Activated CD4-positive, alpha-beta memory T cell treated with anti-CD3 and anti-CD28 coated beads, Interleukin-2, amount 10 ng/mL, durations not matched to agents 7 days and 5 days (primary cell): ENCODE measurements around the gene ADGRV1. TPM values are rescaled to one million over a fixed set of nuclear protein-coding genes. Genes with fewer than 3 reads are reported as not detected.
"Not testable (repeated sequence)": the region's sequence is repeated elsewhere in the genome, so short reads cannot be mapped to it uniquely, and the experiment has no call there.

Experiments used
- CTCF ChIA-PET: fragments of 350-600 bp; sonication (Branson Sonifier 250); formaldehyde crosslinking; loops from one replicate; lab custom pipeline; 2021; ENCODE audit warnings: antibody characterized with exemption, inconsistent platforms; lab: Charles Lee
- POLR2A ChIA-PET: fragments of 350-600 bp; sonication (Branson Sonifier 250); formaldehyde crosslinking; loops from one replicate; lab custom pipeline; 2021; ENCODE audit warnings: antibody characterized with exemption; lab: Charles Lee
- DNase-seq: peaks from one replicate; pipeline ENCODE4 v3.0.0-alpha.2; 2020
- H3K27ac Mint-ChIP-seq: one replicate; pipeline ENCODE4 v1.8.0; 2021; ENCODE audit warnings: mild to moderate bottlenecking, mixed read lengths
- H3K27me3 Mint-ChIP-seq: one replicate; pipeline ENCODE4 v1.8.0; 2021; ENCODE audit warnings: mixed read lengths
- H3K36me3 Mint-ChIP-seq: one replicate; pipeline ENCODE4 v1.8.0; 2021; ENCODE audit warnings: low read depth, mixed read lengths
- H3K4me1 Mint-ChIP-seq: one replicate; pipeline ENCODE4 v1.8.0; 2021; ENCODE audit warnings: mixed read lengths
- H3K4me3 Mint-ChIP-seq: one replicate; pipeline ENCODE4 v1.8.0; 2021; ENCODE audit warnings: mild to moderate bottlenecking, mixed read lengths
- H3K9me3 Mint-ChIP-seq: one replicate; pipeline ENCODE4 v1.8.0; 2021; ENCODE audit warnings: mixed read lengths
- total RNA-seq, 2 experiments: library from RNA; stranded (reverse); gene quantifications; one replicate each; pipeline ENCODE4 v1.2.3, GENCODE V29; 2021

The ADGRV1 gene
- total RNA-seq, 2 experiments from 2014 or later: not detected

DNA sequence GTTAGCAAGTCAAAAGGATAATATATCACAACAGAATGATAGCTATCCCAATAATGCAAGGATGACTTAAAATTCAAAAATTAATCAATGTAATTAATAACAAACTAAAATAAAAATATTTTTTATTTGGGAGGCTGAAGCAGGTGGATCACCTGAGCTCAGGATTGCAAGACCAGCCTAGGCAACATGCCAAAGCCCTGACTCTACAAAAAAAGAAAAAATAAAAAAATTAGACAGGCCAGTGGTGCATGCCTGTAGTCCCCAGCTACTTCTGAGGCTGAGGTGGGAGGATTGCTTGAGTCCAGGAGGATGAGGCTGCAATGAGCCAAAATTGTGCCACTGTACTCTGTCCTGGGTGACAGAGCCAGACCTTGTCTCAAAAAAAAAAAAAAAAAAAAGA lies 399.3 kb downstream of the ADGRV1 start:
- Mint-ChIP-seq H3K9me3 (no peaks in the 10 kb centered on the region), H3K4me3 (no peak overlapping the region), H3K27me3 (peaks cover 8% of the 10 kb centered on the region), H3K27ac (no peak overlapping the region), H3K36me3 (no peaks in the 10 kb centered on the region), H3K4me1 (no peaks in the 10 kb centered on the region)
- DNase-seq: no peak
- POLR2A ChIA-PET: no interaction called here
- CTCF ChIA-PET: no interaction called here

DNA sequence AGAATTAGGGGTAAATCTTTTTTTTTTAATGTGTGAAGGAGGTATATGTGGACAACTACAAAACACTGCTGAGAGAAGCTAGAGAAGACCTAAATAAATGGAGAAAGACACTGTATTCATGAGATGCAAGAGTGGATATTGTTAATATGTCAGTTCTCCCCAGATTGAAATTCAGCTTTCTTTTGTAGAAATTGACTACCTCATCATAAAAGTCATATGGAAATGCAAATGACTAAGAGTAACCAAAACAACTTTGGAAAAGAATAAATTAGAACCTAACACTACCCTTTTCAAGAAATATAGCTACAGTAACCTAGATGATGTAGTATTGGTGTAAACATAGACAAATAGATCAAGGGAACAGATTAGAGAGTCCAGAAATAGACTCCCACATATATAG lies 400.7 kb downstream of the ADGRV1 start:
- ChIA-PET POLR2A (no interaction called here), CTCF (interaction anchor here (0.6 to 1.4 kb wide), 2 partner anchors 27 to 79 kb away, joined by 3 read pairs; no protein-coding TSS in a partner anchor)
- H3K27me3 Mint-ChIP-seq: peaks cover 6% of the 10 kb centered on the region
- no peak overlapping the region for H3K4me3 Mint-ChIP-seq
- no peak for DNase-seq
- H3K27ac Mint-ChIP-seq: no peak overlapping the region
- H3K4me1 Mint-ChIP-seq: no peaks in the 10 kb centered on the region
- no peaks in the 10 kb centered on the region for H3K9me3 Mint-ChIP-seq
- H3K36me3 Mint-ChIP-seq: no peaks in the 10 kb centered on the region

DNA sequence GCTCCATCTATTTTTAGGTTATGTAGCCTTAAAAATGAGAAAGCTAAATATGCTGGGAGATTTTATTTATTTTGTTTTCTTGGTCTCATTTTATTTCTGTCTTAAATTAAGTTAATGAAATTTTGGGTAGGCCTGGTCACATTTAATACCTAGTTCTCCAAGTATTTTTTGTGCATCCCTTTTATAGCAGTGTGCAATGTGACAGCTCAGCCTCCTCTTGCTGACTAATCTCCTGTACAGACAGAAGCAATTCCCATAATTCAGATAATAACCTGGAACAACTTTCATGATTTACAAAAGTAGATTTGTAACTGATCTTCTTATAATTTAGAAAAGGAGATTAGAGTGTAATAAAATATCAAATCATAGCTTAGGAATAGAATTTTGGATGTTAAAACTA lies 403.9 kb downstream of the ADGRV1 start:
- Mint-ChIP-seq H3K27me3 (peaks cover 10% of the 10 kb centered on the region), H3K9me3 (no peaks in the 10 kb centered on the region), H3K36me3 (no peaks in the 10 kb centered on the region), H3K4me1 (no peaks in the 10 kb centered on the region), H3K27ac (no peak overlapping the region), H3K4me3 (no peak overlapping the region)
- POLR2A ChIA-PET: no interaction called here
- CTCF ChIA-PET: no interaction called here
- no peak for DNase-seq

DNA sequence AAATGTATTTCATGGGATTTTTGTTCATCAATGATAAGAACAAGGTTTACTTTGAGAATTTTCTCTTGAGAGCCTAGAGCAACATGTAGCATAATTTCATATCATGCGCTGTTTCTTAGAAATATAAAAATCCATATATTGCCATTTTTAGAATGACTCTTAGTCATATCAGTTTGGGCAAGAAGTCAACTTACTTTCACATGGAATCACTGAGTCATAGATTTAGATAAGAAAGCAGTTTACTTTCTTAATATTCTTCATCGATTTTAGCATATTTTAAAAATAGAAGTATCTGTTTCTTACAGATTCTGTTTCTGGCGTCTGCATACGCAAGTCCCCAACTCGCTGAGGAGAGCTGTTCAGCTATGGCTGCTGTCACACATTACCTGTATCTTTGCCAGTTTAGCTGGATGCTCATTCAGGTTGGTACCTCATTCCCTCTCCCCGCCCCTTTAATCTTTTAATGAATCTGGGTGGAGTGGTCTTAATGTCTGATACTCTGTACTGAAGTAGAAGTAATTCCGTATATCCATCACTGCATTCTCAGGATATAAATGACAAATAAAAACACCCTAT lies 406.6 kb downstream of the ADGRV1 start:
- ChIA-PET POLR2A (no interaction called here), CTCF (no interaction called here)
- Mint-ChIP-seq H3K27ac (no peak overlapping the region), H3K9me3 (no peaks in the 10 kb centered on the region), H3K4me1 (no peaks in the 10 kb centered on the region), H3K27me3 (peaks cover 11% of the 10 kb centered on the region), H3K36me3 (no peaks in the 10 kb centered on the region), H3K4me3 (no peak overlapping the region)
- DNase-seq: no peak

DNA sequence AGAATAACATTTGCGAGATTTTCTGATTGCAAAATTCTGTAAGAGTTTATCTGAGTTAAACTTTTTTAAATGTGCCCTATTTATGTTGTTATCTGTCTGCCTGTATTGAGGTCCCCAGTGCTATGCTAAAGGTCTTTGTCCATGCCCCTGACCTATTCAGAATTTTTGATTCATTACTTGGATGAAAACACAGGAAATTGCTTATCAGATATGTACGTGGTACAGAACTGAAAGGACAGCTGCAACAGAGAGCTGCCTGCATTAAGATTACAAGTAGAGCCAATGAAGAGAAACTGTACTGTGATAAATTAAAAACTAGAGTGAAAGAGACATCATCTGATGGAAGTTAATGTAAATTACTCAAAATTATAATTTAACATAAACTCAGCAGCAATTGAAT lies 408.8 kb downstream of the ADGRV1 start:
- POLR2A ChIA-PET: no interaction called here
- no peak overlapping the region for H3K4me3 Mint-ChIP-seq
- no peaks in the 10 kb centered on the region for H3K9me3 Mint-ChIP-seq
- H3K27me3 Mint-ChIP-seq: peaks cover 7% of the 10 kb centered on the region
- no peaks in the 10 kb centered on the region for H3K36me3 Mint-ChIP-seq
- DNase-seq: no peak
- CTCF ChIA-PET: no interaction called here
- H3K4me1 Mint-ChIP-seq: no peaks in the 10 kb centered on the region
- H3K27ac Mint-ChIP-seq: no peak overlapping the region

DNA sequence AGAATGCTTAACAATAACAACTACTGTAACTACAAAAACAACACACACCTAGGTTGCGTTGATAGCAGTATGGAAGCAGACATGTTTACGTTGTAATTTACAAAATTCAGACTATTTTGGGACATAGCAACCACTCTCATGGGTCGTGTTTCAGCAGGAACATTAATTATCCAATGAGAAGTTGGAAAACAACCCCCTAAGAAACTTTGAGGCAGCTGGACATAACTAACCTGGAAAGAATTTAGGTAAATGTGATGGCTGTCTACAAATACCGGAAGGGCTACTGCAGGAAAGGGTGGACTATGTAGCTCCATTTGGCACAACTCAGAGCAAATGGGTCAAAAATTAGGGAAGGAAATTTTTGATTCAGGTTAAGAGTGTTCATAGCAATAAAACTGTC lies 409.3 kb downstream of the ADGRV1 start:
- ChIA-PET CTCF (no interaction called here), POLR2A (no interaction called here)
- Mint-ChIP-seq H3K27me3 (peaks cover 7% of the 10 kb centered on the region), H3K27ac (no peak overlapping the region), H3K36me3 (no peaks in the 10 kb centered on the region), H3K9me3 (no peaks in the 10 kb centered on the region), H3K4me3 (no peak overlapping the region), H3K4me1 (no peaks in the 10 kb centered on the region)
- DNase-seq: no peak

DNA sequence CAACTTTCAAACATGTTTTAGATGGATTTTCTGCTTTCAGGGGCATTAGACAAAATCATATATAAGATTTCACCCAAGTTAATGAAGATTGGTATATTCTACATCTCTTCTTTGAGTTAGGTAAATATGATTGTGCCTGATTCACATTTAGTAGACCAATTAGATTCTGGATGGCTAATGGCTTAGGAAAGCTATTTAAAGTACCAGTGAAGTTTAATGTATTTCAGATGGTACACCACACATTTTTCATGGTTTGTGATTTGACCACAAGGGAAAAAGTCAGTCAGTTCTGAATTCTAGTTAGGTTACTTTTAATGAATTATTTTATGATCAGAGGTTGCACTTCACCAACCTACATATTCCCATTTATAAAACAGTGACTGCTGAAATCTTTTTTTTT lies 409.7 kb downstream of the ADGRV1 start:
- no peaks in the 10 kb centered on the region for H3K36me3 Mint-ChIP-seq
- no peak for DNase-seq
- no peaks in the 10 kb centered on the region for H3K4me1 Mint-ChIP-seq
- H3K27me3 Mint-ChIP-seq: peaks cover 7% of the 10 kb centered on the region
- CTCF ChIA-PET: no interaction called here
- POLR2A ChIA-PET: no interaction called here
- no peak overlapping the region for H3K27ac Mint-ChIP-seq
- no peak overlapping the region for H3K4me3 Mint-ChIP-seq
- H3K9me3 Mint-ChIP-seq: no peaks in the 10 kb centered on the region

DNA sequence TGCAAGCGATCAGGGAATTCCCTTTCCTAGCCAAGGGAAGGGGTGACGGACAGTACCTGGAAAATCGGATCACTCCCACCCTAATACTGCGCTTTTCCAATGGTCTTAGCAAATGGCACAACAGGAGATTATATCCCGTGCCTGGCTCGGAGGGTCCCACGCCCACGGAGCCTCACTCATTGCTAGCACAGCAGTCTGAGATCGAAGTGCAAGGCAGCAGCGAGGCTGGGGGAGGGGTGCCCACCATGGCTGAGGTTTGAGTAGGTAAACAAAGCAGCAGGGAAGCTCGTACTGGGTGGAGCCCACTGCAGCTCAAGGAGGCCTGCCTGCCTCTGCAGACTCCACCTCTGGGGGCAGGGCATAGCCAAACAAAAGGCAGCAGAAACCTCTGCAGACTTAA lies 411.3 kb downstream of the ADGRV1 start:
- H3K27me3 Mint-ChIP-seq, DNase-seq, CTCF ChIA-PET: not testable (repeated sequence)

DNA sequence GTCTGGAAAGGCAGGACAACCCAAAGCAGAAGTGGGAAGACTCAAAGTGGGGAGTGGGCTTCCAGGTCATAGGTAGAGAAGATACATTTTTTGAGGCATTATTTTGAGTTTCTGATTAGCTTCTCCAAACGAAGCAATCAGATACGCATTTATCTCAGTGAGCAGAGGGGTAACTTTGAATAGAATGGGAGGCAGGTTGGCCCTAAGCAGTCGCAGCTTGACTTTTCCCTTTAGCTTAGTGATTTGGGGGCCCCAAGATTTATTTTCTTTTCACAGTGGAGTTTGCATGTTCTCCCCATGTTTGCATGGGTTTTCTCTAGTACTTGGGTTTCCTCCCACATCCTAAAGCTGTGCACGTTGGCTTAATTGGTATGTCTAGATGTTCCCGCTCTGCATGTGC lies 422.6 kb downstream of the ADGRV1 start:
- Mint-ChIP-seq H3K4me1 (no peaks in the 10 kb centered on the region), H3K4me3 (no peak overlapping the region), H3K36me3 (no peaks in the 10 kb centered on the region), H3K27ac (no peak overlapping the region), H3K9me3 (no peaks in the 10 kb centered on the region), H3K27me3 (no peaks in the 10 kb centered on the region)
- ChIA-PET CTCF (no interaction called here), POLR2A (no interaction called here)
- no peak for DNase-seq

More for the DNA sequence above, 411.3 kb downstream of the ADGRV1 start:
- H3K4me3 Mint-ChIP-seq, H3K27ac Mint-ChIP-seq, POLR2A ChIA-PET, H3K36me3 Mint-ChIP-seq, H3K4me1 Mint-ChIP-seq, H3K9me3 Mint-ChIP-seq: not testable (repeated sequence)

DNA sequence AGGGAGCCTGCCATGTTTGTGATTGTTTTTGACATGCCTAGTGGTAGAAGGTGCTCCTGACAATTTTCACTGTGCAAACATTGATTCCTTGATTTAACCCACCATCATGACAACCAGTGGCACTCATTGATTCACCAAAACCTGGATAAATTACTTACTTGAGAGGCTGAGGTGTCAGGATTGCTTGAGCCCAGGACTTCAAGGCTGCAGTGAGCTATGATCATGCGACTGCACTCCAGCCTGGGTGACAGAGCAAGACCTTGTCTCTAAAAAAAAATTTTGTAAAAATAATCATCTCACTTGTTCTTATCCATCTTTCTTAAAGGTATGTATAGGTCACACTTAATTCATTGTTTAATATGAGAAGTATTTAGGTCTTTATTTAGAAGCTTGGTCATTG lies 423.2 kb downstream of the ADGRV1 start:
- ChIA-PET POLR2A (no interaction called here), CTCF (no interaction called here)
- Mint-ChIP-seq H3K27me3 (no peaks in the 10 kb centered on the region), H3K27ac (no peak overlapping the region), H3K4me3 (no peak overlapping the region), H3K36me3 (no peaks in the 10 kb centered on the region), H3K9me3 (no peaks in the 10 kb centered on the region), H3K4me1 (no peaks in the 10 kb centered on the region)
- no peak for DNase-seq

DNA sequence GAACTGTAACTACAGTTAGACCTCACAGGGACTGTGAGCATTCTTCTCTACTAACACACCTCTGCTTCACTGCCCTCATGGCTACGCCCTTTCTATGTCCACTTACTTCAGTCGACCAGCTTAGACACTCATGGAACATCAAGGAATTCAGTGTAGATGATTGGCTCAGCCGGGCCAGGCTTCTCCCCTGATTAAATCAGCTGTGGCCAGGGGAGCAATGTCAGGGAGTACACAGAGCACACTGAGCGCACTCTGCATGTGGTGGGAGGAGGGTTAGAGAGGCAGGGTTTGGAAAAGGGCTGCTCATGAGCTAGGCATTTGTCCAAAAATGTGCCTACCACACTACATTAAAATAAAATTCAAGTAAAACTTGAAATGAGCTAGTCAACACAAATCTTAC lies 424.0 kb downstream of the ADGRV1 start:
- ChIA-PET CTCF (no interaction called here), POLR2A (no interaction called here)
- Mint-ChIP-seq H3K9me3 (no peaks in the 10 kb centered on the region), H3K4me3 (no peak overlapping the region), H3K4me1 (no peaks in the 10 kb centered on the region), H3K36me3 (no peaks in the 10 kb centered on the region), H3K27ac (no peak overlapping the region), H3K27me3 (no peaks in the 10 kb centered on the region)
- no peak for DNase-seq

DNA sequence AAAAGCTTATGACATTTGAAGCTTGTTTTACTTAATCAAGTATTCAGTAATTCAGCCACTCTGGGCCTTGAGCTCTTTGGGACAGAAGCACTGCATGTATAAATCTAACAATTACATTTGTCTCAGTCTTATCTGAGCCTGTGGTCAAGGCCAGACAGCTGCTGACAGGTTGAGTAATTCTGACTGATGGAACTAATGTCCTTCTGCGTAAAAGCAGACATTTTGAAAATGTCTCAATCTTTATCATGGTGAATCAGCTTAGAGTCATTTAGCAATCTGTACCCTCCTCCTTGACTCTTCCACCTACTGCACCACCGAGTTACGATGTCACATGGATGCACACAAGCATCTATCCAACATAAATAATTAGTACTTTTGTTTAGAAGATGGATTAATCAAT lies 424.6 kb downstream of the ADGRV1 start:
- no peak for DNase-seq
- ChIA-PET POLR2A (no interaction called here), CTCF (no interaction called here)
- H3K36me3 Mint-ChIP-seq: no peaks in the 10 kb centered on the region
- H3K4me3 Mint-ChIP-seq: no peak overlapping the region
- no peaks in the 10 kb centered on the region for H3K9me3 Mint-ChIP-seq
- no peak overlapping the region for H3K27ac Mint-ChIP-seq
- H3K4me1 Mint-ChIP-seq: no peaks in the 10 kb centered on the region
- H3K27me3 Mint-ChIP-seq: no peaks in the 10 kb centered on the region

DNA sequence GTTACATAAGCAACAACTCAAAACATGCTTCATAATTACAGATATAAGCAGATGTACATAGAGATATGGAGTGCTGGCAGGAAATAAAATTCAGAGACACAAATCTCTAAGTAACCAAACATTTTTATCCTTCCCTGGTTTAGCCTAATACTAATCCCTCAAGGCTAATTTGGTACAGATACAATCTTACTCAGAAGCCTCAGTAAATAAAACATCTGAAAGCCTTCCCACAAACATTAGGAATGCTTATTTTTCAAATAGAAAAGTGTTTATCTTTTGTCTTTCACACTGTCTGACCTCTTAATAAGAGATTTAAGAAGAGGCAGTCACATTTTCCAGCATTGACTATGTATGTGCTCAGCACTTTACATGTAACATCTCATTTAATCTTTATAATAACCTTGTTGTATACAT lies 425.1 kb downstream of the ADGRV1 start:
- POLR2A ChIA-PET: no interaction called here
- Mint-ChIP-seq H3K36me3 (no peaks in the 10 kb centered on the region), H3K4me1 (no peaks in the 10 kb centered on the region), H3K27me3 (no peaks in the 10 kb centered on the region), H3K27ac (no peak overlapping the region), H3K4me3 (no peak overlapping the region), H3K9me3 (no peaks in the 10 kb centered on the region)
- no peak for DNase-seq
- CTCF ChIA-PET: no interaction called here

DNA sequence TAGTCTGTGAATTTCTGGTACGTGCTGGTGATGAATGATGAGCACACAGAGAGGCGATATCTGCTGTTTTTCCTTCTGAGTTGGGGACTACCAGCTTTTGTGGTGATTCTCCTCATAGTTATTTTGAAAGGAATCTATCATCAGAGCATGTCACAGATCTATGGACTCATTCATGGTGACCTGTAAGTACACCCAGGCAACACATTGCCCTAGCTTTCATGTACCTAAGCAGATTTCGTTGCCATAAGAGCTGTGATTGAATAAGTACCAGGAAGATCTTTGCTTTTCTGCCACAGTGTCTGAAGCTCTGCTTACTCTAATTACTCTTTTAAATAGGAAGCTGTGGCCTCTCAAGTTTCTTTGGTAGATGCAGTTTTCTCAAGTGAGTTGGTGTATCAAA lies 426.7 kb downstream of the ADGRV1 start:
- Mint-ChIP-seq H3K27ac (no peak overlapping the region), H3K27me3 (no peaks in the 10 kb centered on the region), H3K4me3 (no peak overlapping the region), H3K9me3 (no peaks in the 10 kb centered on the region), H3K36me3 (no peaks in the 10 kb centered on the region), H3K4me1 (no peaks in the 10 kb centered on the region)
- ChIA-PET POLR2A (no interaction called here), CTCF (no interaction called here)
- DNase-seq: no peak
